ENCODE results near the gene BRD2. TPM values are rescaled to one million over a fixed set of nuclear protein-coding genes. Genes with fewer than 3 reads are reported as not detected.
A peak's percentile ranks its signal among the peaks of the same experiment; 100 is the strongest.

BRD2 gene
- total and polyA plus RNA-seq, 9 of the 15 experiments (the other 6 are each of a cell fraction or from before 2014, with no cell fraction given), result 19.0 to 252 (median 181) TPM

DNA sequence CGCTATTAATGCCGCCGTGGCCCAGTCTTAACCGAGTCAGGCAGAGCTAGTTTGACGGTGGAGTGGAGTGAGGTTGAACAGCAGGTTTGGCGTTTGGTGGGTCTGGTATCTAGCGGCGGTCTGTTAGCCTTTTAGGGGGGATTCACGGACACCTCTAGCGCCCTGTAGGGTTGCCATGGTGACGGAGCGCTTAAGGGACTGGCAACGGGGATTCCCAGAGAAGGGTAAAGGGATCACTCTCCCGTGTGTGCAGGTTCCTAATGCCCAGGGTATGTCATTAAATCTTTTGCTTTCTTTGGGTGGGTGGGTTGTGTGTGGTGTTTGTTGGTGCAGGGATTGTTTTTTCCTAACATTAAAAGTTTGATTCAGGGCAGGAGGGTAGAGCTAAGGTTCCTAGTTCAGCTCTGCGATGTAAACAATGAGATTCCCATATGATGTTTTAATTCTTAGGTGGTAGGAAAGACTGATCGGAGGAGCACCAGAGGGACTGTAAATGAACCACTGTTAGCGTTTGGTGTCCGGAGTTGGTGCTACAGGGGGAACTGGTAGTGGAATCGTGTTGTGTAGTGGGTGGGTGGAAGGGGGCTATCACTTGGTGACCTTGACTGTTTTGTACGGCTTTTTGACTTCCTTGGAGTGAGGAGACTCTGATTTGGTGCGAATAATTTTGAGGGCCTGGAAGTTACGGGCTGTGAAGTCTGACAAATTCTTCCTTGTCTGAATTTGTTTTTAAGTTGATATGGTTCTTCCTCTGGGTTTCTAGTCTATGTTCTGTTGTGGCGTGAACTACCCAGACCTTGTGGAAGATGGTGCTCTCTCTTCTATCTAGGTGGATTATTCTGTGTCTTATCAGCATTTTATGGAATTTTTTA is 5.0 kb downstream of the BRD2 start (continued):
- TF ChIP-seq, protein P1, sequence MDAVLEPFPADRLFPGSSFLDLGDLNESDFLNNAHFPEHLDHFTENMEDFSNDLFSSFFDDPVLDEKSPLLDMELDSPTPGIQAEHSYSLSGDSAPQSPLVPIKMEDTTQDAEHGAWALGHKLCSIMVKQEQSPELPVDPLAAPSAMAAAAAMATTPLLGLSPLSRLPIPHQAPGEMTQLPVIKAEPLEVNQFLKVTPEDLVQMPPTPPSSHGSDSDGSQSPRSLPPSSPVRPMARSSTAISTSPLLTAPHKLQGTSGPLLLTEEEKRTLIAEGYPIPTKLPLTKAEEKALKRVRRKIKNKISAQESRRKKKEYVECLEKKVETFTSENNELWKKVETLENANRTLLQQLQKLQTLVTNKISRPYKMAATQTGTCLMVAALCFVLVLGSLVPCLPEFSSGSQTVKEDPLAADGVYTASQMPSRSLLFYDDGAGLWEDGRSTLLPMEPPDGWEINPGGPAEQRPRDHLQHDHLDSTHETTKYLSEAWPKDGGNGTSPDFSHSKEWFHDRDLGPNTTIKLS (IDR thresholded peaks at IDR 0.05; ENCODE audit: borderline replicate concordance, low read depth), result no peak
- TF ChIP-seq CEBPG (CRISPR knock-in tag; IDR thresholded peaks at IDR 0.05) (no peak), CEBPG (tag; conservative IDR thresholded peaks at IDR 0.05 in 1 of 2, IDR thresholded peaks at IDR 0.05 in 1 of 2) (no peak), CXXC5 (CRISPR knock-in tag; IDR thresholded peaks at IDR 0.05) (no peak), HNRNPK (IDR thresholded peaks at IDR 0.05; ENCODE audit: low read depth, low read length, poor library complexity, severe bottlenecking) (no peak), POU5F1 (IDR thresholded peaks at IDR 0.05; ENCODE audit: borderline replicate concordance, low read depth, low read length, partially characterized antibody) (no peak), POLR3A (IDR thresholded peaks at IDR 0.05; ENCODE audit: borderline replicate concordance, extremely low read depth, insufficient read depth, insufficient read length) (no peak)
- TF ChIP-seq, protein P2, sequence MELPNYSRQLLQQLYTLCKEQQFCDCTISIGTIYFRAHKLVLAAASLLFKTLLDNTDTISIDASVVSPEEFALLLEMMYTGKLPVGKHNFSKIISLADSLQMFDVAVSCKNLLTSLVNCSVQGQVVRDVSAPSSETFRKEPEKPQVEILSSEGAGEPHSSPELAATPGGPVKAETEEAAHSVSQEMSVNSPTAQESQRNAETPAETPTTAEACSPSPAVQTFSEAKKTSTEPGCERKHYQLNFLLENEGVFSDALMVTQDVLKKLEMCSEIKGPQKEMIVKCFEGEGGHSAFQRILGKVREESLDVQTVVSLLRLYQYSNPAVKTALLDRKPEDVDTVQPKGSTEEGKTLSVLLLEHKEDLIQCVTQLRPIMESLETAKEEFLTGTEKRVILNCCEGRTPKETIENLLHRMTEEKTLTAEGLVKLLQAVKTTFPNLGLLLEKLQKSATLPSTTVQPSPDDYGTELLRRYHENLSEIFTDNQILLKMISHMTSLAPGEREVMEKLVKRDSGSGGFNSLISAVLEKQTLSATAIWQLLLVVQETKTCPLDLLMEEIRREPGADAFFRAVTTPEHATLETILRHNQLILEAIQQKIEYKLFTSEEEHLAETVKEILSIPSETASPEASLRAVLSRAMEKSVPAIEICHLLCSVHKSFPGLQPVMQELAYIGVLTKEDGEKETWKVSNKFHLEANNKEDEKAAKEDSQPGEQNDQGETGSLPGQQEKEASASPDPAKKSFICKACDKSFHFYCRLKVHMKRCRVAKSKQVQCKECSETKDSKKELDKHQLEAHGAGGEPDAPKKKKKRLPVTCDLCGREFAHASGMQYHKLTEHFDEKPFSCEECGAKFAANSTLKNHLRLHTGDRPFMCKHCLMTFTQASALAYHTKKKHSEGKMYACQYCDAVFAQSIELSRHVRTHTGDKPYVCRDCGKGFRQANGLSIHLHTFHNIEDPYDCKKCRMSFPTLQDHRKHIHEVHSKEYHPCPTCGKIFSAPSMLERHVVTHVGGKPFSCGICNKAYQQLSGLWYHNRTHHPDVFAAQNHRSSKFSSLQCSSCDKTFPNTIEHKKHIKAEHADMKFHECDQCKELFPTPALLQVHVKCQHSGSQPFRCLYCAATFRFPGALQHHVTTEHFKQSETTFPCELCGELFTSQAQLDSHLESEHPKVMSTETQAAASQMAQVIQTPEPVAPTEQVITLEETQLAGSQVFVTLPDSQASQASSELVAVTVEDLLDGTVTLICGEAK (IDR thresholded peaks at IDR 0.05), result peak; percentile 44; the same call in 1 of the 2 replicates
- TF ChIP-seq, protein P2 (CRISPR knock-in tag; IDR thresholded peaks at IDR 0.05), result no peak
- TF ChIP-seq, protein P3, sequence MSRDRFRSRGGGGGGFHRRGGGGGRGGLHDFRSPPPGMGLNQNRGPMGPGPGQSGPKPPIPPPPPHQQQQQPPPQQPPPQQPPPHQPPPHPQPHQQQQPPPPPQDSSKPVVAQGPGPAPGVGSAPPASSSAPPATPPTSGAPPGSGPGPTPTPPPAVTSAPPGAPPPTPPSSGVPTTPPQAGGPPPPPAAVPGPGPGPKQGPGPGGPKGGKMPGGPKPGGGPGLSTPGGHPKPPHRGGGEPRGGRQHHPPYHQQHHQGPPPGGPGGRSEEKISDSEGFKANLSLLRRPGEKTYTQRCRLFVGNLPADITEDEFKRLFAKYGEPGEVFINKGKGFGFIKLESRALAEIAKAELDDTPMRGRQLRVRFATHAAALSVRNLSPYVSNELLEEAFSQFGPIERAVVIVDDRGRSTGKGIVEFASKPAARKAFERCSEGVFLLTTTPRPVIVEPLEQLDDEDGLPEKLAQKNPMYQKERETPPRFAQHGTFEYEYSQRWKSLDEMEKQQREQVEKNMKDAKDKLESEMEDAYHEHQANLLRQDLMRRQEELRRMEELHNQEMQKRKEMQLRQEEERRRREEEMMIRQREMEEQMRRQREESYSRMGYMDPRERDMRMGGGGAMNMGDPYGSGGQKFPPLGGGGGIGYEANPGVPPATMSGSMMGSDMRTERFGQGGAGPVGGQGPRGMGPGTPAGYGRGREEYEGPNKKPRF (IDR thresholded peaks at IDR 0.05; ENCODE audit: low read depth, low read length), result peak; percentile 58; the same call in 1 of the 2 replicates
- TF ChIP-seq, protein P4, sequence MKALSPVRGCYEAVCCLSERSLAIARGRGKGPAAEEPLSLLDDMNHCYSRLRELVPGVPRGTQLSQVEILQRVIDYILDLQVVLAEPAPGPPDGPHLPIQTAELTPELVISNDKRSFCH (CRISPR knock-in tag; IDR thresholded peaks at IDR 0.05), result no peak
- TF ChIP-seq, protein P4 (tag; IDR thresholded peaks at IDR 0.05), result no peak

Measured in K562 (cell line).